ENCODE measurements around the gene KLHL18.
A peak's percentile ranks its signal among the peaks of the same experiment; 100 is the strongest.
"Not testable (repeated sequence)": the region's sequence is repeated elsewhere in the genome, so short reads cannot be mapped to it uniquely, and the experiment has no call there.

Gene KLHL18

DNA sequence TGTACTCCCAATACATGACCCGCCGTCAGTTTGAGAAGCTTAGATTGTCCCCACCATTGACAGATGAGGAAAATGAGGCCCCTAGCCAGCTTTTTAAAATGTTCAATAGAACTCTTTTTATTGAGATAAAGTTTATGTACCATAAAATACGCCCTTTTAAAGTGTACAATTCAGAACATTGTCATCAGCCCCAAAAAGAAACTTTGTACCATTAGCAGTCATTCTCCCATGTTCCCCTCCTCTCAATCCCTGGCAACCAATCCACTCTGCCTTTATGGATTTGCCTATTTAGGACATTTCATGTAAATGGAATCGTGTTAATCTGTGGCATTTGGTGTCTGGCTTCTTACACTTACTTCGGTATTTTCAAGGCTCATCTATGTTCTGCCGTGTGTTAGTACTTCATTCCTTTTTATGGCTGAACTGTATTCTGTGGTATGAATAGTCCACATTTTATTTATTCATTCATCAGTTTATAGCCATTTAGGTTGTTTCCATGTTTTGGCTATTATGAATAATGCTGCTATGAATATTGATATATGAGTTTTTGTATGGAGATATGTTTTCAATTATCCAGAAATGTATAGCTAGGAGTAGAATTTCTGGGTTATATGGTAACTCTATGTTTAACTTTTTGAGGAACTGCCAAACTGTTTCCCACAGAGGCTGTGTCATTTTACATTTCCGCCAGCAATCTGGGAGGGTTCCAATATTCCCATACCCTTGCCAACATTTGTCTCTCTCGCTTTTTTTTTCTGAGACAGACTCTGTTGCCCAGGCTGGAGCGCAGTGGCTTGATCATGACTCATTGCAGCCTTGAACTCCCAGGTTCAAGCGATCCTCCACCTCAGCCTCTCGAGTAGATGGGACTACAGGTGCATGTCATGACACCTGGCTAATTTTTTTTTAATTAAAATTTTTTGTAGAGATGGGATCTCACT lies 82.7 kb downstream of the KLHL18 start:
- DNase-seq (ENCODE audit: low spot score), result peak; percentile 33

- DNase-seq (ENCODE audit: low spot score), result no peak
Measured at GRCh38 chr3:47366833-47367232, 84.1 kb downstream of the KLHL18 start.

- no peak for DNase-seq (ENCODE audit: low spot score)
Measured at GRCh38 chr3:47367631-47368030, 84.9 kb downstream of the KLHL18 start.

DNA sequence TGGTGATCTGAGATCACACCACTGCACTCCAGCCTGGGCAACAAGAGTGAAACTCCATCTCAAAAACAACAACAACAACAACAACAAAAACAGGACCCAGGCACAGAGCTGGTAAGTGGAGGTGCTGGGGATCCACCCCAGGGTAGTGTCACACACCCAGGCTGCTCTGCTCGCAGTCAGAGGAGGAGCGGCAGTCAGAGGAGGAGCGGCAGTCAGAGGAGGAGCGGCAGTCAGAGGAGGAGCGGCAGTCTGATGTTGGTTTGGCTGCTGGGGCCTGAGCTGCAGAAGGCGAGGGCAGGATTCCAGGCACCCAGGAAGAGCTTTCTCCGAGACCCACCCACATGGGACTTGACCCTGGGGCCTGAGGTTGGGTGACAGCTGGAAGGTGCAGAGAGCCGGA lies 87.3 kb downstream of the KLHL18 start:
- not testable (repeated sequence) for DNase-seq (ENCODE audit: low spot score)

DNA sequence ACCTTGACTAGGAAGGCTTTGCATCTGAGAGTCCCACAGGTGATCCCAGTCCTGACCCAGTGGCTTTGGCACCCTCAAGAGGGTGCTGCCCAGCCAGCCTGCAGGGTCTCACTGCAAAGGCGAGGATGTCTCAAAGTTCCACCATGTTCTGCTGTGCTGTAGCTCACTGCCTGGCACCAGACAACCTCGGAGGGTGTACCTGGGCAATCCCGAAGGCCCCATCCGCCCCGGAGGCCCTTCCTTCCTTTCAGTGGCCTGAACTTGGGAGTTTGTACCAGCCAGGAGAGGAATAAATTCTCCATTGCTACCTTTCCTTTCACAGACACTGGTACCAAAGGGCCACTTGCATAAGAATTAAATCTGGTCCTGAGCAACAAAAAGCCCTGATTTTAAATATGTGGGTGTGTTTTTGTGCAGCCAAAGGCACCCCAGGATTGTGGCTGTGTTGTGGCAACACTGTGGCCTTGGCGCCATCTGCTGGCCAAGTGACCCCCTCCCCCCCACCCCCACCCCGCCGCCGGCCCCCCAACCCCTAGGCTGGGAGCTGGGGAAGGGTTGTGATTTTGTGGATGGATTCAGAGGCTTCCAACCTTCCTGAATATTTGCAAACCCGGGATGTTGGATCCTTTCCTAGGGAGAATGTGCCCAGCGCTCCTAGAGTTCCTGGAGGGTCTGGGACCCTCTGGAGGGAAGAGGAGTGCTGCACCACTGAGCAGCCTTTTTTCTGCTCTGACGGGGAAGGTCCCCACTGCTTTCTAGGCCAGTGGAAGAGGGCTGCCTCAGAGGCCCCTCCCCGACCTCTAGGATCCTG lies 88.3 kb downstream of the KLHL18 start:
- DNase-seq (ENCODE audit: low spot score), result peak; percentile 69

DNA sequence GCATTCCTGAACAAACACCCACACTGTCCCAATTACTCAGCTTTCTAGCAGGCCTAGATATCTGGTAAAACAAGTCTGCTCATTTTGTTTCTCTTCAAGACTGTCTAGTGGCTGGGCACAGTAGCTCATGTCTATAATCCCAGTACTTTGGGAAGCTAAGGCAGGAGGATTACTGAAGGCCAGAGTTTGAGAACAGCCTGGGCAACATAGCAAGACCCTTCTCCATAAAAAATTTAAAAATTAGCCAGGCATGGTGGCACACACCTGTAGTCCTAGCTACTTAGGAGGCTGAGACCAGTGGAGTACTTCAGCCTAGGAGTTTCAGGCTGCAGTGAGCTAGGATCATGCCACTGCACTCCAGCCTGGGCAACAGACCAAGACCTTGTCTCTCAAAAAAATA lies 91.8 kb downstream of the KLHL18 start:
- DNase-seq (ENCODE audit: low spot score), result no peak

DNA sequence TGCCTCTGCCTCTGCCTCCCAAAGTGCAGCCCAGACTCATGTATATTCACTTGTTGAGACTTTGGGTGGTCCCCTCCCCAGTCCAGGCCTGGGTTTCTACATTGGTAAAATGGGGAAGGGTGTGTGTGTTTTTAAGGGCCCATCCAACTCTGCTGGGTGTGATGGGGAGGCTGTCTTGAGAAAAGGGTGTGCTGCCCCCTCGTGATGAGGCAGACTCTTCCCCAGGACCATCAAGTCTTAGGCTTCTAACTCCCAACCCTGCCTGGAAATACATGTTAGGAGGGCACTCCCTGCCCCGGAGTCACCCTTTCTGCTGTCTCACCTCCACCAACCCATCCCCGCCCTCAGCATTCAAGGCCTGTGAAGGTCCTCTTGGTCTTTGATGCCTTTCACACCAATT lies 93.6 kb downstream of the KLHL18 start:
- no peak for DNase-seq (ENCODE audit: low spot score)

DNA sequence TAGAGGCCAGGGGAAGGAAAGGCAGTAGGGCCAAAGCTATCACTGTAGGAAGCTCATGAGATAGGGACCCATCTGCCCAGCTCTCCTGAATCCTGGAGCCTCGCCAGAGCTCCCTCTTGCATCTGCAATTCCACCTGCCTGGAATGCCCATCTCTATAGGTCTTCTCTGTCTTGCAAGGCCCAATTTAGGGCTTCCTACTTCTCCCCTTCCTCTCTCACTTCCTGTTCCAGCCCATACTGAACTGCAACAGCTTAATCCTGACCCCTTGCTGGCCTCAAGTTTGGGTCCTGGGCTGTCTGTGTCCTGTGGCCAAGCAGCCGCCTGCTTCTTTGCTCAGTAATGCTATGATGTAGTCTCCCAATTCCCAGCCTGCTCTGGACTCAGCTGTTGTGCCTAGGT lies 94.4 kb downstream of the KLHL18 start:
- DNase-seq (ENCODE audit: low spot score), result no peak

DNA sequence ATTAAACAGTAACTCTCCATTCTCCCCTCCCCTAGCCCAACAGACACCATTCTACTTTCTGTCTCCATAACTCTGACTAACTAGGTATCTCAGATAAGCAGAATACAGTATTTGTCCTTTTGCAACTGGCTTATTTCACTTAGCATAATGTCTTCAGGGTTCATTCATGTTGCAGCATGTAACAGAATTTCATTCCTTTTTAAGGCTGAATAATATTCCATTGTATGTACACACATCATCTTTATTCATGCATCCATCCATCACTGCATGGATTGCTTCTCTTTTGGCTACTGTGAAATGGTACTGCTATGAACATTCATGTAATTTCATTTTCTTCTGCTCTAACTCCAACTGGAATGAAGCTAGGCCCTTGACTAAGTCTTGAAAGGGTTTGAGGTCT lies 96.1 kb downstream of the KLHL18 start:
- no peak for DNase-seq (ENCODE audit: low spot score)

GRCh38 chr3:47379411-47379899 lies 96.7 kb downstream of the KLHL18 start:
- DNase-seq (ENCODE audit: low spot score), result no peak

- no peak for DNase-seq (ENCODE audit: low spot score)
Measured at GRCh38 chr3:47380026-47380600, 97.4 kb downstream of the KLHL18 start.

GRCh38 chr3:47380601-47381316 lies 98.0 kb downstream of the KLHL18 start, which contains the start of gene PTPN23:
PTPN23 (plus strand) TSS chr3:47381021; CDS start chr3:47381097, 76 bp downstream.
- peak; percentile 99 for DNase-seq (ENCODE audit: low spot score)

DNA sequence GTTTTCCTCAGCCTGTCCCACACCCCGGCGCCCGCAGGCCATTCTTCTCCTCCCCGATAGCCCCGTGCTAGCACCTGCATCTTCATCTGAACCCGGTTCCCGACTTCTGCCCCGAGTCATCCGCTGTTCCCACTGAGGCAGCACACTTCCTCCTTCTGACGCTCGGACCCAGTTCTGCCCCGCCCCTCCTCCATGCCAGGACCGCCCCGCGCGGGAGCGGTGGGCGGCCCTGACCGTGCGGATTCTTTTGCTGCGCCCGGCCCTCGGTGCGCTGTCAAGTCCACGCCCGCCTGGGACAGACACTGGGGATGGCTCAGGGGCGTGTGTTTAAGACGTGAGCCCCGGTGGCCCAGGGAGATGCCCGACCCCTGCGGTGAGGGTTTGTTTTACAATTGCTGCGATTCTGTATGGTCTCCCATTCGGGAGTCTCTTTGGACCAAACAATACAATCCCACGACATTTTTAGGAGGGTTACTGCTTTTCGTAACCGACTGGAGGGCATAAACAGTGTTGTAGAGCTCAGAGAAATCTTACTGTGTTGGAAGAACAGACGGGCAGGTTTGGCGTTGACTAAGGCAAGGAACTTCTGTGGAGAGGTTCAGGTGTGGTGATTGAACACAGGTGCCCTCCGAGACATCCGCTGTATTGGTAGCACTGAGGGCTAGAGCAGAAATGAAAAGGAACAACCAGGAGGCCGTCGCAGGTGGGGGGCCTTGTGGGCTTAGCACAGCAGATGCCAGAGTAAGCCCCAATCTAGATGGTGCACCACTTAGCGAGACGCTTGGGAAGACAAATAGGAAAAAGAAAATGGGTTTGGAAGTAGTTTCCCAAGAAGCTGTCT lies 98.8 kb downstream of the KLHL18 start:
- DNase-seq (ENCODE audit: low spot score), result peak; percentile 96

- DNase-seq (ENCODE audit: low spot score), result no peak
Measured at GRCh38 chr3:47384425-47384824, 101.7 kb downstream of the KLHL18 start.

- DNase-seq (ENCODE audit: low spot score), result no peak
Measured at GRCh38 chr3:47385007-47385406, 102.3 kb downstream of the KLHL18 start.

DNA sequence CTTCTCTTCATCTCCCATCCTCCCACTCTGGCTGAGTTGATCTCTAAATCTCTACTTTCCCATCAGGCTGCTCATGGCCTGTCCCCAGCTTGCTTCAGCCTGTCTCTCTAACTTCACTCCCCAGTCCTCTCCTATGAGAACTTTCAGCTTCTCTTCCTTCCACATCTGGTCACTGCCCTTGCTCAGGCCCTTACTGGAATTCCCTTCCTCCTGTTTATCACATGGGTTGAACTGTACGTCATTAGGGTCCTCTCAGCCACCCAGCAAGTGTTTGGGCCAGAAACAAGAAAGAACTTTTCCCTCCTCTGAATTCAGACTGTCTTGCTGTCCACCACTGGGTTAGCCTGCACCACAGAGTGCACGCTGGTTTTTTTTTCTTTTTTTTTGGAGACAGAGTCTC lies 103.1 kb downstream of the KLHL18 start:
- DNase-seq (ENCODE audit: low spot score), result no peak

GRCh38 chr3:47392933-47393332 lies 110.2 kb downstream of the KLHL18 start:
- DNase-seq (ENCODE audit: low spot score), result no peak

- peak; percentile 9 for DNase-seq (ENCODE audit: low spot score)
Measured at GRCh38 chr3:47394140-47394870, 111.6 kb downstream of the KLHL18 start.

DNA sequence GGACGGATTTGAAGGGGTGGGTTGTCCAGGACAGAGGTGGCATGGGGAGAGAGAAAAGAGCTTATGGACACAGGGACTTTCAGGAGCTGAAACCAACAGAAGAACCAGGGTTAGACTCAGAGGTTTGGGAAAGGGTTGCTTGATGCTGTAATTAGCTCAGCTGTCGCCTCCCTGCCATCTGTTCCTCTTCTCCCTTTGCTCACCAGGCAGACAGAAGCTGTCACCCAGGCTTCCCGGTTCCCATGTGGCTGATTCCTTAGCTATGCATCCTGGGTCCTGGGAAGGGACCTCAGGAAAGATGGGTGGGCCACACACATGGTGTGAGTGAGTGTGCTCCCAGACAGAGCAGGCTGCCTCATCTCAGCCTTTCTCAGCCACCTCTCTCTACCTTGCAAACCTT lies 112.1 kb downstream of the KLHL18 start:
- peak; percentile 10 for DNase-seq (ENCODE audit: low spot score)

Data from GM03348 (cell line).